Epithelial cell of prostate (primary cell): Measurements from ENCODE around the gene PROP1.
"Not testable (repeated sequence)": the region's sequence is repeated elsewhere in the genome, so short reads cannot be mapped to it uniquely, and the experiment has no call there.

Experiments
- DNase-seq: peaks from one replicate; pipeline ENCODE4 v3.0.0-alpha.2; 2011; ENCODE audit warnings: low read depth, low spot score
- H3K27ac ChIP-seq: fragments of 450-650 bp; 2 replicates; pipeline ENCODE4 v1.5.1; 2017; ENCODE audit warnings: mild to moderate bottlenecking

Gene PROP1

DNA sequence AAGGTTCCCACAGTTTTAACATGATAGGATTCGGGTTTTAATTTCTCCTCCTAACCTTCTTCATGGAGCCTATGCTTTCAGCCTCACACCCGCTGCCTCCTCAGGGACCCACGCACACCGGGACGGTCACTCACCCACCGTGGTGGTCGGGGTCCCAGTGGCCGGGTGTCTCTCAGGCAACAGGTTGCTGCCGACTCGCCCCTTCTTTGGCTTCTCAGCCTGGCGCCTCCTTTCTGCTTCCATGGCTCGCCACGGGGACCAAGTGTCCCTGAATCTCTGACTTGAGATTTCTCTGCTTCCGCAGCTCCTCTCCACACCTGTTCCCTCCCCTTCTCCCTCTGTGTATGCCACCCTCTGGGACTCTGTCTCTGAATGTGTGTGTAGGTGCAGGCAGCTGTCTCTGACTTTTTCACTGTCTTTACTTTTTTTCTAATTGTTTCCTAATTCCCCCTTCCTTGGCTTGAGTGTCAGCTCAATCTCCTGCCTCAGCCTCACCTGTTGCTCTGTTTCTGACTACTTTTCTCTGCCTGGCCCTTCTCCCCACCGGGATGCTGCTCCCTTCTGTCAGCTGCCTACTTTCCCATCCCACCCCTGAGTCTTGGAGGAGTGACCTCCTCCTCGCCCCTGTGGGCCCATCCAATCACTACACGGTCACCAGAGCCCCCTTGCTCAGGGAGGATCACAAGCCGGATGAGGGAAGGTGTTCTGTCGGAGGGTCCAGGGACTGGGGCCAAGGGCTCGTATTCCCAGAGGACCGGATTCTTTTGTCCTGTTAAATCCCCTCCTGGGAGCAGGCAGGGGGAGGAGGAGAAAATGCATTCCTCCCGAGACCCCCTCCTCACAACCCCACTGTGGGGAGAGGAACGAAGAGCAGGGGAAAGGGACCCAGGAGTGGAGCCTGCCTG, at the start of gene PROP1:
Gene PROP1 (minus strand): TSS at position 552 of the 905 bp plus-strand sequence. CDS start 309 bp downstream, at position 243.
- no peak within 1 kb of the TSS for H3K27ac ChIP-seq

DNA sequence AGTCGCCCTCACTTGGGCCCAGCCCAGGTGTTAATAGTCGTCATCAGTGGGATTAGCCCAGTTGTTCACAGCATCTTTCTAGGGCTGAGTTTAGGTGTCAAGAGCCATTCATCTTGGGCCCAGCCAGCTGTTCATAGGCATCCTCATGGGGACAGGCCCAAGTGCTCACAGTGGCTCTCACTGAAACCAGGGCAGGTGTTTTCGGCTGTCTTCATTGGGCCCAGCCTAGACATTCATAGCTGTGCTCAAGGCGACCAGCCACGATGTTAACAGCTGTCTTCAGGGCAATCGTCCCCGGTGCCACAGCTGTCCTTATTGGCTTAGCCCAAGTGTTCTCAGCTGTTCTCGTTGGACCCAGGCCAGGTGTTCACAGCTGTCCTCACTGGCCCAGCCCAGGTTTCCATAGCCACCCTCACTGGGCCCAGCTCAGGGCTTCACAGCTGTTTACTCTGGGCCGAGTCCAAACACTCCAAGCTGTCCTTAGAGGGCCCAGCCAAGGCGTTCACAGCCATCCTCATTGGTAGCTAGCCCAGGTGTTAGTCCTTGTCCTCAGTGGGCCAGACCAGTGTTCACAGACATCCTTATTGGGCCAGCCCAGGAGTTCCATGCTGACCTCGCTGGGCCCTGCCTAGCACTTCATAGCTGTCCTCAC, 23.5 kb upstream of the PROP1 start:
- not testable (repeated sequence) for H3K27ac ChIP-seq, DNase-seq

More for the DNA sequence above, at the start of gene PROP1:
- DNase-seq, result no peak

DNA sequence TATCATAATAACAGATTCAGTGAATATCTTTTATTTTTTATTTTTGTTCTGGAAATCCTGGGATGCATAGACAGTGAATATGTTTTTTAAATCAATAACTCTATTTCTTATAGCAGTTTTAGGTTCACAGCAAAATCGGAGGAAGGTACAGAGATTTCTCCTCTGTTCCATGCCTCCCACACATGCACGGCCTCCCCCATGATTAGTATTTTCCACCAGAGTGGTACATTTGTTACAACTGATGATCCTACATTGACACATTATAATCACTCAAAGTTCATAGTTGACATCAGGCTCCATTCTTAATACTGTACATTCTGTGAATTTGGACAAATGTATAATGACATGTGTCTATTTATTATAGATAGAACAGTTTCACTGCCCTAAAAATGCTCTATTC, 16.7 kb upstream of the PROP1 start:
- not testable (repeated sequence) for DNase-seq, H3K27ac ChIP-seq

DNA sequence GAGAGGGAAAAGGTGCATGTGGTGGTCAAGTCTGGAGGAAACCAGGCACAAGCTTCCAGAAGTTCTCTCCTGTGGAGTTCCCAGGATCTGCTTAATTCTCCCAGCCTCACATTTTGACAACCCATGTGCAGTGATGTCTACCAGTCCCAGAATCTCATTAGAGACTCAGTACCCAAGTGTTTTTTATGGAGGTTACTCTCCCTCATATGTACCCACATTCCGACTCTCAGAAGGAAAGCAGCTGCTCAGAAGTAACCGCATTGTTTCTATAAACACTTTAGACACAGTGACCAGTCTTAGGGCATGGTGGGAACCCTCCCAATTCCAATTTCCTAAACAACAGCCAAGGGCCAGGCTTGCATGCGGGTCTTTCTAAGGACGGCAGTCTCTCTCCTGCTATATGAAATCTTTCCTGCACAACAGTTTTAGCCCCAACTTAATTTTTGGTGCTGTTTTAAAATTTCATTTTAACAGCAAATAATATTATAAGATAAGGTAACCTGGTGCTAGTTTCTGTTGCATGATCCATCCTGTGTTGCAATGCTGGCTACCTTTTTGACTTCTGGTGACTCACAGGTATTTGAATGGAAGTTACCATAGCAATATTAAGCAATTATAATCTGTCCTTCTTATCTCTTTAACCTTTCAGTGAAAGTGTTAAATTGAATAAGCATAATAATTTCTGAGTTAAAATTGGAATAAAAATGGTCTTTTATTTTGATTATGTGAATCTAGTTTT, 15.9 kb upstream of the PROP1 start:
- not testable (repeated sequence) for DNase-seq, H3K27ac ChIP-seq

DNA sequence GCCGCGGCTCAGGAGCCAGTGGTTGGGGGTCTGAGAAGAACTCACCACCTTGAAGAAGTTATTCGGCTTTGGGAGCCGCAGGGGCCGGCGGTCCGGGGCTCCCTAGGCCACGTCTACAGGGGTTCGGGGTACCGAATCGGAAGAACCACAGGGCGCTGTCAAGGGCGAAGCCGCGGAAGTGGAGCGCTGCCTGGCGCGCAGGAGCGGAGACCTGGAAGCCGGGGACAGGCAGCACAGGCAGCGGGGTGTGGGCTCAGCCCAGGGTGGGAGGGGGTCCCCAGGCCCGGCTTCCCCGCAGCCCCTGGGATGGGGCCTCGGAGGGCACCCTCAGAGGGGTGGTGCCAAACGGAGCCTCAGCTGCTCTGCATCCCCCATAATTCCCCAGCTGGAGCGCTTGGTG, 11.2 kb upstream of the PROP1 start:
- DNase-seq, H3K27ac ChIP-seq: not testable (repeated sequence)

DNA sequence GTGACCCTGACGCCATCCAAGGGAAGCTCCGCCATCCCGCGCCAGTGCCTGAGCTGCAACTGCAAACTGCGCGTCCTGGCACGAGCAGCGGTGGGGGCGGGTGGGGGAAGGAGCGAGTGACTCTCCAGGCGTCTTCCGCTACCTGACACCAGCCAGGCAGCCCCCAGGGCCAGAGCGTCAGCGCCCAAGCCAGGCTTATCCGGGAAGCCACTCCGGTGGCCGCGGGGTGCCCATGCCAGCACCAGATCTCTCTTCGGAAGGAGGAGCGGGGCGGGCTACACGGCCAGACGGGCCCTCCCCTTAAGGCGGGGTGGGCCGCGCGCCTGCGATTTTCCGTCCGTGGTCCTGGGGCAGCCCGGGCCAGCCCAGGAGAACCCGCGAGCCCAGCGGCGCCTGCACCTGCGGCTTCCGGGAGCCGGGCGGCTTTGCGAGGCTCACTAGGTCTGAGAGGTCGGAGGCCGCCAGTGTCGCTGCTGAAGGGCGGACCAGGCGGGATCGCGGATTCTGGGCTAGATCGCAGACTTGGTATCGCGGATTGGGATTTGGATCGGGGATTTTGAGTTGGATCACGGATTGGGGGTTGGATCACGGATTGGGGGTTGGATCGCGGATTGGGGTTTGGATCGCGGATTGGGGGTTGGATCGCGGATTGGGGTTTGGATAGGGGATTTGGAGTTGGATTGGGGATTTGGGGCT, 10.6 kb upstream of the PROP1 start:
- not testable (repeated sequence) for DNase-seq, H3K27ac ChIP-seq

DNA sequence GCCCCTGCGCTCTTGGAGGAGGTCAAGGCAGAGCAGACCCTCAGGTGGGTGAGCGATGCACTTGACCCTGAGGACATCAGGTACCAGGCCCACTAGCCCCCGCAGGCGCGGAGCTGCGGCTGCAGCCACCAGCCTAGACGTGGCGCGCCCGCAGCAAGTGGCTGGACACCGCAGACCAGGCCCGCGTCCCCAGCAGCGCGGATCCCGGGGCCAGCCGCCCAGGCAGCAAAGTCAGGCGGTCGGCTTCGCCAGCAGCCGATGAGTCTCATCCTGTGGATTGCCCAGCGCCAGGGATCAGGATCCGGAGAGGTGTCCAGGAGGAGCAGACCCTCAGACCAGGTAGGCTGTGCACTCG, 10.1 kb upstream of the PROP1 start:
- DNase-seq, H3K27ac ChIP-seq: not testable (repeated sequence)

DNA sequence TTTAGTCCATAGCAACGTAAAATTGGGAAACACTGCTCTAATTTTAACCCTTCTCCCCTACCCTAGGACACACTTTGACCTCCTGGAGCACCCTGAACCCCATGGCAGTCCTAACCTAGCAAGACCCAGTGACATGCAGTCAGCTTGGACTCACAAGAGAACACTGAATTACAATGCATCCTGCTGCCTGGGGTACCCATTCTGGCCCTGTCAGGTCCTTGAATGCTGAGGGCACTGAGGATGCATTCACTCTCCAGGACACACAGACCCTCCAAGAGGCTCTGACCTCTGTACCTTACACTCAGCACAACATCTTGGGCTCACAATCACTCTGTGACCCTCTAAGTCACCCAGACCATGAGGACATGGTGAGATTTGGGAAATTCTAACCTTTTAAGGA, 1.8 kb upstream of the PROP1 start:
- DNase-seq, result no peak
- no peak overlapping the region for H3K27ac ChIP-seq

DNA sequence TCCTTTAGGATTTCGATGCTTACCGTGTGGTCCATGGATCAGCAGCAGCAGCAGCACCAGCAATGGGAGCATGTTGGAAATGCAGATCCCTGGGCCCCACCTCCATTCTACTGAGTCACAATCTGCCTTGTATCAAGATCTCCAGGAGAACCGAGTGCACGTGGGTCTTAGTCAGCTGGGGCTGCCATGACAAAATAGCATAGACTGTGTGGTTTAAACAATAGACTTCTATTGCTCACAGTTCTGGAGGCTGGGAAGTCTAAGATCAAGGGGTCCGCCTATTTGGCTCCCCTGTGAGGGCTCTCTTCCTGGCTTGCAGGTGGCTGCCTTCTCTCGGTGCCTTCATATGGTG, 1.3 kb upstream of the PROP1 start:
- DNase-seq, result no peak
- no peak overlapping the region for H3K27ac ChIP-seq

DNA sequence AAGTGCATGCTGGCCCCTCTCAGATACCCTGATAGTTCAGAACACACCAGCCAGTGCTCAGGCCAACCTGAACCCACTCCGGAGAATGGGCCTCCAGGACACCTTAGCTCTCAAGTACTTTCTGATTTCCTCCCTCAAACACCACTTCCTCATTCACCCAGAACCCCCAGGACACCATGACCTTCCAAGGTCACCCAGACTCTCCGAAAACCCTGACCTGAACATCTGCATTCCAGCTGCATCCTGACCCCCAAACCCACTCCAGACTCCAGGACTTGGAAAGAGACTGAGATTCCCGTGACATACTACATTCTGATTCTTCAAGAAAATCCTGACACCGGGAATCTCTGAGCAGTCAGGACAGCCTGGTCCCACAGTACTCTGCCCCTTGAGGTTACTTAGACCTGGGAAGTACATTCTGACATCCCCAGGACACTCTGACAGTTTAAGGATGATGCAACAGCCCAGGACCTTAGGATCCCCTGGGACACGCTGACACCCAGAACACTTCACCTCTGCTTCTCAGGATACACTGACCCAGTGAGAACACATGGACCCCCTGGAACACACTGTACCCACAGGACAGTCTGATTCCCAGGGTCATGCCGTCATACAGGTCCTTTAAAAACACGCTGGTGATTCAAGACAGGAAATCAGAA, 747 bp upstream of the PROP1 start:
- no peak for DNase-seq
- H3K27ac ChIP-seq, result no peak overlapping the region

DNA sequence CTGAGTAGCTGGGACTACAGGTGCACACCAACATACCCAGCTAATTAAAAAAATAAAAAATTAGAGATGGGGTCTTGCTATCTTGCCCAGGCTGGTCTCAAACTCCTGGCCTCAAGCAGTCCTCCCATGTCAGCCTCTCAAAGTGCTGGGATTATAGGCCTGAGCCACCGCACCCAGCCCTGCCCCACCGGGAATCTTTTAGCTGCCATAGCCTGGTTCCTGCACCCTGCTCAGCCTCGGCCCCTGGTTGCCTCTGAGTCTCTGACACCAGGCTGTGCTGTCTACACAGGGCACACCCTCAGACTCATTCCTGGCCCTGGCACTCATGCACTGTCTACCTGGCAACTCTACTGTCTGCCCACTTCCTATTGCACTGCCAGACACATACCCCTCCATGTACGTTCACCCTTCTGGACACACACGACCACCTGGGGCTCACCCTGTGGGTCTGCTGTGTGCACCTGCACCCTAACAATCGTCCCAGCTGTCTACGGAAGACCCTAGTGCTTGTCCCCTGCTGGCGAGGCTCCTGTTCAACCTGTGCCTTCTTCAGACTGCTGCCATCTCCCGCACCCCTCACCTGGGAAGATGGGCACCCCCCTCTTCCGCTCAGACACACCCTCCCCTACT, 1.4 kb downstream of the PROP1 start:
- DNase-seq, result no peak

DNA sequence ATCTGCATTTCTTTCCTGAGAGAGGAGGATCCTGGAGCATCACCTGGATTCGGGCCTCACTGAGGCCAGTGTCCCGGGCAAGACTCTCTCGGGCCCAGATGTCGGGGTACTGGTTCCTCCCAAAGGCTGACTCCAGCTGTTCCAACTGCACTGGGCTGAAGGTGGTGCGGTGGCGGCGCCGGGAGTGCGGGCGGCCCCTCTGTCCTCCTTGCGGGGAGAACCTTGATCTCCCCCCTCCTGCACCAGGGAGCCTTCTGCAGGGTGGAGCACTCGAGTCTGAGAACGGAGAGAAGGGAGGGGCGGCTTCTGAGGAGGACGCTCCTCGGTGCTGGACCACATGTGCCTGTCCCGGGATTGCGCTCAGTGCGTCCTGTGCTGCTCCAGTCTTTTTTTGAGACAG, 2.0 kb downstream of the PROP1 start:
- no peak for DNase-seq
- no peak overlapping the region for H3K27ac ChIP-seq

More for the DNA sequence above, 1.4 kb downstream of the PROP1 start:
- no peak overlapping the region for H3K27ac ChIP-seq

DNA sequence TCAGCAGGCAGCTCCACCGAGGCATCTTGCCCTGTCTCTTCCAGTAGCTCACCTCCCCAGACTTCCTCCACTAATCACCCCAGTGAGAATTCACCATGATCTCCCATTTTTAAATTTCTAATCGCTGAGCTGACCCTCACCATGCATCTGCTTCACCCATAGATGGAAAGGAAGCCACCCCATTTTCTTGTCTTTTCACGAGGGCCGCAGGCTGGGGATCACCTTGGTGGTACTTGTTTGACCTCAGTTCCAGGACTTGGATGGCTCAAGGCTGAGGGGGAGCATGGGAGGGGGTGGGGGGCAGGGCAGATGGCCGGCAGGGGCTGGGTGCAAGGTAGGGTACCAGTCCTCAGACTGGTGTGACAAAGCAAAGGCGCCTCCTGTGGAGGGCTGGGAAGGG, 3.6 kb downstream of the PROP1 start:
- no peak overlapping the region for H3K27ac ChIP-seq

DNA sequence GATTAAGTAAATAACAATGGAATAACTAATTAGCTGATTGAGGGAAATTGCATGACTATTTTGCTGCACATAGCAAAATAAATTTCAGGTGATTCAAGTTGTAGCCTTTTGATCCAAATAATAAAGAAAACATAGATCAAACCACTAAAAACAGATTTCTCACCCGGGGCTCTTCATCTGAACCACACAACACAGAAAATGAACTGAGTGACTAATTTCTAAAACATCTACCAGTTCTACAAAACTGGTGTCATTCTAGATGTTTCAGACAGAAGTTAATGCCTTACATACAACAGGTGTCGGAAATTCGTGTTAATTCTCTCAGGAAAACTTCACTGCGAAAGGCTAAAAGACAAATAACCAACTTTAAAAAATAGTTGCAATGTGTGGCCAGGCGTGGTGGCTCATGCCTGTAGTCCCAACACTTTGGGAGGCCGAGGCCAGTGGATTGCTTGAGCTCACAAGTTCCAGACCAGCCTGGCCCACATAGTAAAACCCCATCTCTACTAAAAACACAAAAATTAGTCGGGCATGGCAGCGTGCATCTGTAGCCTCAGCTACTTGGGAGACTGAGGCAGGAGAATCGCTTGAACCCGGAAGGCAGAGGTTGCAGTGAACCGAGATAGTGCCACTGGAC, 6.9 kb downstream of the PROP1 start:
- DNase-seq, result no peak

More for the DNA sequence above, 3.6 kb downstream of the PROP1 start:
- DNase-seq, result no peak

DNA sequence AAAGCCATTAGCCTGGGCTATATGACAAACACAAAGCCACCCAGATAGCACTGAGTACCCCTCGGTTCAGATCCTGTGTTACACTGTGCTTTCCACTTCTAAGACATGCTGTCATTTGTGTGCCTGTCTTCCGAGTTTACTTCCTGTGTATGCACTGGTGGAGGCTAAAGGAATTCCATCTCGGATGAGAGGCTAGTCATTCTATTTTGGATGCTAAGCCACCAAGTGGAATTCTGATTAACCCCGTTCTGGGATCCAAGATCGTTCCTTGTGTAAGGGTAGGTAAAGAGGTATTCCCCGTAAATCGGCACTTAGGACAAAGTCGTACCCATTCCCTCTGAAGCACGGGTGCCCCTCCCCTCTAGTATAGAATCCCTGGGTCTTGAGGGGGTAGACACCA, 8.7 kb downstream of the PROP1 start:
- H3K27ac ChIP-seq, result no peak overlapping the region
- DNase-seq, result no peak

More for the DNA sequence above, 6.9 kb downstream of the PROP1 start:
- H3K27ac ChIP-seq, result no peak overlapping the region

DNA sequence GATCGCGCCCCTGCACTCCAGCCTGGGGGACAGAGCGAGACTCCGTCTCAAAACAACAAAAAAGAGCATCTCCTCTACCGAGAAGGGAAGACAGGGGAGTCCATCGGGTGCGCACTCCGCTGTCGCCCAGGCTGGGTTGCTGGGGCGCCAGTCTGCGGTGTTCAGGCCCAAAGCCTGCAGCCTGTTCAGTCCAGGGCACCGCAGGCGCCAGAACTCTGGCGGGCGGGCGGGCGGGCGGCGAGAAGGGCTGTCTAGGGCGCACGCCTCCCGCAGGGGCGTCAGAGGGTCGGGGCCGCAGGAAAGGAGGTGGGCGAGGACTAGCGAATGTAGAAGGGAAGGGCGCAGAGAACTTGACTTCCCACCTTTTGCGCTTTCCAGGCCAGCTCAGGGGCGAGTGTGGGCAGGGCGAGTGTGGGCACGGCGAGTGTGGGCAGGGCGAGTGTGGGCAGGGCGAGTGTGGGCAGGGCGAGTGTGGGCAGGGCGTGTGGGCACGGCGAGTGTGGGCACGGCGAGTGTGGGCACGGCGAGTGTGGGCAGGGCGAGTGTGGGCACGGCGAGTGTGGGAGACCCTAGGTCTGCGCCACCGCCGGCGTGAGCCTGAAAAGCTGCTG, 10.5 kb downstream of the PROP1 start:
- no peak overlapping the region for H3K27ac ChIP-seq
- DNase-seq, result no peak

DNA sequence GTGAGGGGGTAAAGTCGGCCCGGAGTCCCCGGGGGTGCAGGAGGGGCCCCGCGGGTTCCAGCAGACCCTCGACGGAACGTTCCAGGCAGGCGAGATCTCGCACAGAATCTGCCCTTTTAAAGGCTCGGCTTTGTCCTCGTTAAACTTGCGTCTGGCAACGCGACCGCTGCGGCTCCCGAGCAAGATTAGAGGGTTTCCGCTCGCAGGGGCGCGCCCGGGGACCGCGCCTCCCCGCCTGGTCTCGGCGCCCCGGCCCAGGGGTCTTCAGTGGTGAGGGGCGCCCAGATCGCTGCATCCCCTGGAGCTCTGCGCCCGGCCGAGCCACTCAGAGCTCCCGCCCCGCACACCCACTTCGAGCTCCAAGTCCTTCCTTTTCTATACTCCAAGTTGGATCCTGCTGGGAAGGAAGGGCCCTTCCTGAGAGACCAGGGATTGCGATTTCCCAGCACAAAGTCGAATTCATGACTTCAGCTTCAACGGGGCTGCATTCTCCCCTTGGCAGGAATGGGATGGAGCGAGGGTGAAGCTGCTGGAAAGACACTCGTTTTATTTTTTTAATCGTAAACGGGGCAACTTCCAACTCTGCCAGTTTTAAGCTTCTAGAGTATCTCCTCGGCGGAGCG, 11.3 kb downstream of the PROP1 start:
- no peak overlapping the region for H3K27ac ChIP-seq
- DNase-seq, result no peak
